HepG2 (cell line): ENCODE measurements around the gene SLC18A3. TPM values are rescaled to one million over a fixed set of nuclear protein-coding genes. Genes with fewer than 3 reads are reported as not detected.

Experiments used
- CREB1 ChIP-seq, 2 experiments: fragments of 450-650 bp in 1 of 2; IDR thresholded peaks; 2 replicates each; pipeline ENCODE4 v1.6.1; 2016 to 2017; ENCODE audit warnings: control low read depth in 1 of 2, mild to moderate bottlenecking in 1 of 2, missing compliant biosample characterization in 1 of 2, missing genetic modification characterization in 1 of 2
- E2F5 ChIP-seq: sonication (generic); formaldehyde crosslinking; conservative IDR thresholded peaks from 2 replicates; pipeline ENCODE4 v1.4.0; 2020; ENCODE audit warnings: missing genetic modification reagents
- ETS1 ChIP-seq: sonication (generic); formaldehyde crosslinking; IDR thresholded peaks from 2 replicates; pipeline ENCODE4 v1.4.0; 2020; ENCODE audit warnings: missing genetic modification reagents
- KDM5B ChIP-seq: sonication (generic); formaldehyde crosslinking; IDR thresholded peaks from 2 replicates; pipeline ENCODE4 v1.4.0; 2020; ENCODE audit warnings: missing genetic modification reagents, mild to moderate bottlenecking, borderline replicate concordance
- NR2F2 ChIP-seq: IDR thresholded peaks from 2 replicates; pipeline ENCODE4 v1.6.1; 2012; ENCODE audit warnings: low read depth, inconsistent platforms, borderline replicate concordance
- PHF20 ChIP-seq: sonication (generic); formaldehyde crosslinking; IDR thresholded peaks from 2 replicates; pipeline ENCODE4 v1.5.0; 2020; ENCODE audit warnings: mild to moderate bottlenecking, missing genetic modification reagents
- PRDM10 ChIP-seq: sonication (generic); formaldehyde crosslinking; IDR thresholded peaks from 2 replicates; pipeline ENCODE4 v1.4.0; 2020; ENCODE audit warnings: low read depth, missing genetic modification reagents
- PRDM15 ChIP-seq: sonication (generic); formaldehyde crosslinking; IDR thresholded peaks from 2 replicates; pipeline ENCODE4 v1.4.0; 2020; ENCODE audit warnings: missing genetic modification reagents
- TMF1 ChIP-seq: sonication (generic); formaldehyde crosslinking; IDR thresholded peaks from 2 replicates; pipeline ENCODE4 v1.8.1; 2022; ENCODE audit warnings: low read depth, missing genetic modification reagents
- TOPORS ChIP-seq: sonication (generic); formaldehyde crosslinking; IDR thresholded peaks from 2 replicates; pipeline ENCODE4 v1.8.0; 2023; ENCODE audit warnings: mild to moderate bottlenecking, missing genetic modification reagents
- ZC3H4 ChIP-seq: sonication (generic); formaldehyde crosslinking; IDR thresholded peaks from 2 replicates; pipeline ENCODE4 v1.4.0; 2020; ENCODE audit warnings: missing genetic modification reagents, borderline replicate concordance
- ZNF143 ChIP-seq: sonication (generic); formaldehyde crosslinking; IDR thresholded peaks from 2 replicates; pipeline ENCODE4 v1.4.0; 2020; ENCODE audit warnings: missing genetic modification reagents
- ZNF552 ChIP-seq: sonication (generic); formaldehyde crosslinking; IDR thresholded peaks from 2 replicates; pipeline ENCODE4 v1.9.0; 2022; ENCODE audit warnings: missing genetic modification reagents, mild to moderate bottlenecking, borderline replicate concordance
- ZNF562 ChIP-seq: sonication (generic); formaldehyde crosslinking; IDR thresholded peaks from 2 replicates; pipeline ENCODE4 v1.8.0; 2022; ENCODE audit warnings: missing genetic modification reagents, borderline replicate concordance
- ZNF652 ChIP-seq: IDR thresholded peaks from 2 replicates; pipeline ENCODE4 v1.6.1; 2016; ENCODE audit warnings: low read depth, borderline replicate concordance
- ZNF883 ChIP-seq: sonication (generic); formaldehyde crosslinking; IDR thresholded peaks from 2 replicates; pipeline ENCODE4 v1.5.1; 2020; ENCODE audit warnings: mild to moderate bottlenecking, missing genetic modification reagents; ENCODE audit errors: not compliant biosample characterization
- polyA plus RNA-seq, 8 experiments: library from polyadenylated mRNA; depleted of rRNA in 3 of 8; stranded (reverse) in 7 of 8; unstranded in 1 of 8; fragments of >200 nt; fragmentation: Illumina TruSeq in 4 of 8; extraction: Trizol in 4 of 8; gene quantifications; 2 replicates each; pipeline versions ENCODE4 v1.2.1 to v1.2.3, GENCODE V29; 2011 to 2016; ENCODE audit warnings: low read depth in 4 of 8, missing spikeins in 1 of 8, mixed read lengths in 1 of 8; ENCODE audit not compliant: insufficient read depth in 1 of 8
- total RNA-seq, 5 experiments: library from RNA; depleted of rRNA; stranded (reverse); fragments of >200 nt; fragmentation: Illumina TruSeq; extraction: Trizol; gene quantifications; 2 replicates each; pipeline ENCODE4 v1.2.3, GENCODE V29; 2016; ENCODE audit warnings: low read depth in 1 of 5
- TF ChIP-seq, protein P1 (sequence below): sonication (generic); formaldehyde crosslinking; IDR thresholded peaks from 2 replicates; pipeline ENCODE4 v1.4.0; 2020; ENCODE audit warnings: missing genetic modification reagents

Gene SLC18A3
- total and polyA plus RNA-seq, 2 of the 13 experiments (the other 11 are each of a cell fraction or from before 2014, with no cell fraction given), result not detected

DNA sequence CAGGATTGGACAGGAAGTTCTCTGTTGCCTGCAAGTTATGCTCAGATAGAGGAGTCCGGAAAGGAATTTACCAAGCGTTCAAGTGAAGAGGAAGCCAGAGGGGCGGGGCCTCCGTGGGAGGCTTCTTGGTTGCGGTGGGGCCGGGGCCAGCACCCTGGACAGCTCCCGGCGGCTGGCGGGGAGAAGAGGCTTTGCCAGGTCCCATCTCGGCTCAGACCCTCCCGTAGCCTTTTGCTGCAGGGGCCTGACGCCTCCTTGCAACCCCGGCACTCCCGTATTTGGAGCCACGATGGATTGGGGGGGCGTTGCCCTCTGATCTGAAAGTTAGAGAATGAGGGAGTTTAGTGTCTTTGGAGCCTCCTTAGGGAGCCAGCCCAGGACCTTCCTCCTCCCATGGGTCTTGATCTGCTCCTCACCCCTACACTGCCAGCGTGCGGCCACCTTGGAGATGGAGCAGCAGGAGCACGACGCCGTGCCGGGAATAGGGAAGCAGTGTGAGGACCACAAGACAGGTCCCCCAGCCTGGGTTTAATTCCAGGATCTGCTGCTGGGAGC lies 3.1 kb upstream of the SLC18A3 start (continued):
- TF ChIP-seq PRDM10 (0 out of 2 replicates have a peak, but pooled peaks have one; percentile 22), E2F5 (CRISPR knock-in tag) (peak; percentile 43; the same call in 1 of the 2 replicates), ZNF143 (no peak), NR2F2 (no peak), ZNF883 (no peak), TOPORS (CRISPR knock-in tag) (no peak), ZNF552 (CRISPR knock-in tag) (no peak), TMF1 (CRISPR knock-in tag) (peak; percentile 82; the same call in 1 of the 2 replicates), ZNF652 (CRISPR knock-in tag) (no peak), PRDM15 (CRISPR knock-in tag) (peak; percentile 59; the same call in 1 of the 2 replicates), ETS1 (CRISPR knock-in tag) (no peak), KDM5B (CRISPR knock-in tag) (peak; percentile 74; the same call in 1 of the 2 replicates), CREB1 (IDR thresholded peaks at IDR 0.05) (no peak), CREB1 (CRISPR knock-in tag; IDR thresholded peaks at IDR 0.05) (no peak), PHF20 (no peak), ZNF562 (no peak), ZC3H4 (CRISPR knock-in tag) (no peak)
- TF ChIP-seq, protein P1, sequence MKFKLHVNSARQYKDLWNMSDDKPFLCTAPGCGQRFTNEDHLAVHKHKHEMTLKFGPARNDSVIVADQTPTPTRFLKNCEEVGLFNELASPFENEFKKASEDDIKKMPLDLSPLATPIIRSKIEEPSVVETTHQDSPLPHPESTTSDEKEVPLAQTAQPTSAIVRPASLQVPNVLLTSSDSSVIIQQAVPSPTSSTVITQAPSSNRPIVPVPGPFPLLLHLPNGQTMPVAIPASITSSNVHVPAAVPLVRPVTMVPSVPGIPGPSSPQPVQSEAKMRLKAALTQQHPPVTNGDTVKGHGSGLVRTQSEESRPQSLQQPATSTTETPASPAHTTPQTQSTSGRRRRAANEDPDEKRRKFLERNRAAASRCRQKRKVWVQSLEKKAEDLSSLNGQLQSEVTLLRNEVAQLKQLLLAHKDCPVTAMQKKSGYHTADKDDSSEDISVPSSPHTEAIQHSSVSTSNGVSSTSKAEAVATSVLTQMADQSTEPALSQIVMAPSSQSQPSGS (CRISPR knock-in tag), result peak; percentile 58; the same call in 1 of the 2 replicates
